ENCODE results near the gene C3orf18. TPM values are rescaled to one million over a fixed set of nuclear protein-coding genes. Genes with fewer than 3 reads are reported as not detected.

The C3orf18 gene
- total and polyA plus RNA-seq, 9 of the 15 experiments (the other 6 are each of a cell fraction or from before 2014, with no cell fraction given) = 0.01 to 2.3 (median 0.94) TPM

DNA sequence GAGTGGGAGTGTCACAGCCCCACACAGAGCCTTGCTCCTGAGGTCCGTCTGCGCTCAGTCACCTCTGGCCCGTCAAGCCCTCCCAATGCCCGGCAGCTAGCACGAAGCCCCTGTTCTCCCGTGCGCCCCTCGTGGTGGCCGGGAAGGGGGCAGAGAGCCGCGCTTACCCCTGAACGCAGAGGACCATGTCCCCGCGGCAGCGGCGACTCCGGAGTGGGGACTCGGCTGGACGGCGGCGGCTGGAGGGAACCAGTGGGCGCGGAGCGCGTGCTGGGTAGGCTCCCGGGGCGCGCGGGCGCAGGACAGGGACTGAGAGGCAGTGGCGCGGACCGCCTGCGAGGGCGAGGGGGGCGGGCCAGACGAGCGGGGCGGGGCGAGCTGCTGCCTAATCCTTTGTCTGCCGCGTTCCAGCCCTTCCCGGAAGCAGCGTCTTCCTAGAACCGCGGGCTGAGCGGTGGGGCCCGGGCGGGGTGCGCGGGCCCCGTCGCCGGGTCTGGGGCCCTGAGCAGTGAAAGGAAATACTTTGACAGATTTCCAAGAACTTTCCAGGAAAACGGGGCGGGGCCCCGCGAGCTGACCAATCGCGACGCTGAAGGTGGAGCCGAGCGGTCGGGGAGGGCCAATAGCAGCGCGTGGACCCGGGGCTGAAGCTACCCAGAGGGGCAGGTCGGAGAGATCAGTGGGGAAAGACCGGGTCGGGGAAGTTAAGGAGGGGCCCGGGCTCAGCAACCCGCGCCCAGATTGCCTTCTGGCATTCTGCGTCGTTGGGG is 44.1 kb upstream of the C3orf18 start, which contains the start of gene CISH:
Gene CISH (minus strand): TSS at position 311 of the 770 bp plus-strand sequence. CDS start 124 bp downstream, at position 187.
- Histone ChIP-seq H3K27ac (ENCODE audit: extremely low read depth, low read depth, low read length) (peak within 1 kb of the TSS; percentile 85), H3K4me2 (ENCODE audit: insufficient read depth, low read length) (peak within 1 kb of the TSS; percentile 95), H3K4me1 (replicated peaks in 1 of 2; ENCODE audit: control insufficient read depth in 2 of 2, insufficient read depth in 2 of 2, low read length in 2 of 2) (peaks cover 21 to 39% of the 10 kb centered on the region in 2 experiments; a peak in 4 of 5 replicates), H3K36me3 (ENCODE audit: control insufficient read depth, insufficient read depth, low read length) (peaks cover 43% of the 10 kb centered on the region), H4K20me1 (replicated peaks; ENCODE audit: control insufficient read depth, insufficient read depth, low read length) (peaks cover 29% of the 10 kb centered on the region), H3K27me3 (ENCODE audit: control insufficient read depth in 2 of 2, insufficient read depth in 2 of 2, low read length in 2 of 2) (no peaks in the 10 kb centered on the region), H3K4me3 (peak within 1 kb of the TSS; percentile 87), H3K9me1 (ENCODE audit: control insufficient read depth, insufficient read depth, low read length) (no peaks in the 10 kb centered on the region), H3K9me3 (replicated peaks; ENCODE audit: control insufficient read depth, insufficient read depth, low read depth, low read length) (no peaks in the 10 kb centered on the region), H3K79me2 (ENCODE audit: control insufficient read depth, insufficient read depth, low read length) (peaks cover 68% of the 10 kb centered on the region), H3K9ac (ENCODE audit: insufficient read depth in 1 of 2, low read depth in 2 of 2, low read length in 2 of 2) (peak within 1 kb of the TSS; percentile 87 to 94), H2AFZ (ENCODE audit: low read depth, low read length) (0 out of 2 replicates have a peak within 1 kb of the TSS, but pooled peaks have one; percentile 20)
- ChIA-PET POLR2A (interaction anchor here (0.6 to 2.0 kb wide), 10 partner anchors 9 to 244 kb away, joined by 3 to 10 read pairs (median 4); partner anchors contain the start of gene HEMK1), CTCF (ENCODE audit: low intra/inter-chr PET ratio) (interaction anchor here (5.4 kb wide), 1 partner anchor 39 kb away, joined by 56 read pairs; no protein-coding TSS in a partner anchor)
- intact Hi-C loops (cut with micrococcal nuclease) (loop anchor here (1.0 to 10.0 kb wide), 4 partner anchors 10 to 773 kb away; partner anchors contain the start of genes MANF and TMEM115), in situ Hi-C loops (cut with MboI) (loop anchor here (5.0 kb wide), 1 partner anchor 34 kb away; no protein-coding TSS in a partner anchor)
- ATAC-seq = peak; percentile 85
- FAIRE-seq = peak; percentile 91
- 2% methylated on average over 32 of the region's 75 CpGs for WGBS (ENCODE audit: insufficient coverage, low coverage, missing lambda C conversion rate)
- no TSS peak for BruUV-seq (replicated peaks)
- DNase-seq (ENCODE audit: extremely low read depth in 1 of 4, low spot score in 3 of 4) = peak; percentile 84 to 97 (median 90)
- TF ChIP-seq NELFE (IDR thresholded peaks at IDR 0.05; ENCODE audit: insufficient read depth, insufficient read length) (no peak), HNRNPK (IDR thresholded peaks at IDR 0.05; ENCODE audit: low read depth, low read length, poor library complexity, severe bottlenecking) (no peak), LEF1 (IDR thresholded peaks at IDR 0.05) (peak; percentile 50; the same call in 1 of the 2 replicates), EP400 (IDR thresholded peaks at IDR 0.05) (no peak; the same call in 1 of the 2 replicates), ZFX (CRISPR knock-in tag; IDR thresholded peaks at IDR 0.05) (no peak), ZFPM2 (CRISPR knock-in tag; IDR thresholded peaks at IDR 0.05) (no peak), STAT5A (IDR thresholded peaks at IDR 0.05; ENCODE audit: borderline replicate concordance, low read length) (peak; percentile 96), TAF1 (IDR thresholded peaks at IDR 0.05; ENCODE audit: control insufficient read depth, extremely low read depth, insufficient read depth, low read length, severe bottlenecking) (peak; percentile 82)
- TF ChIP-seq, protein P1, sequence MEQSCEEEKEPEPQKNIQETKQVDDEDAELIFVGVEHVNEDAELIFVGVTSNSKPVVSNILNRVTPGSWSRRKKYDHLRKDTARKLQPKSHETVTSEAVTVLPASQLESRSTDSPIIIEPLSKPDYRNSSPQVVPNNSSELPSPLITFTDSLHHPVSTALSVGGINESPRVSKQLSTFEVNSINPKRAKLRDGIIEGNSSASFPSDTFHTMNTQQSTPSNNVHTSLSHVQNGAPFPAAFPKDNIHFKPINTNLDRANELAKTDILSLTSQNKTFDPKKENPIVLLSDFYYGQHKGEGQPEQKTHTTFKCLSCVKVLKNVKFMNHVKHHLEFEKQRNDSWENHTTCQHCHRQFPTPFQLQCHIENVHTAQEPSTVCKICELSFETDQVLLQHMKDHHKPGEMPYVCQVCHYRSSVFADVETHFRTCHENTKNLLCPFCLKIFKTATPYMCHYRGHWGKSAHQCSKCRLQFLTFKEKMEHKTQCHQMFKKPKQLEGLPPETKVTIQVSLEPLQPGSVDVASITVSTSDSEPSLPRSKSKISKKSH (CRISPR knock-in tag; IDR thresholded peaks at IDR 0.05) = no peak
- TF ChIP-seq, protein P2, sequence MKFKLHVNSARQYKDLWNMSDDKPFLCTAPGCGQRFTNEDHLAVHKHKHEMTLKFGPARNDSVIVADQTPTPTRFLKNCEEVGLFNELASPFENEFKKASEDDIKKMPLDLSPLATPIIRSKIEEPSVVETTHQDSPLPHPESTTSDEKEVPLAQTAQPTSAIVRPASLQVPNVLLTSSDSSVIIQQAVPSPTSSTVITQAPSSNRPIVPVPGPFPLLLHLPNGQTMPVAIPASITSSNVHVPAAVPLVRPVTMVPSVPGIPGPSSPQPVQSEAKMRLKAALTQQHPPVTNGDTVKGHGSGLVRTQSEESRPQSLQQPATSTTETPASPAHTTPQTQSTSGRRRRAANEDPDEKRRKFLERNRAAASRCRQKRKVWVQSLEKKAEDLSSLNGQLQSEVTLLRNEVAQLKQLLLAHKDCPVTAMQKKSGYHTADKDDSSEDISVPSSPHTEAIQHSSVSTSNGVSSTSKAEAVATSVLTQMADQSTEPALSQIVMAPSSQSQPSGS (CRISPR knock-in tag; IDR thresholded peaks at IDR 0.05) = no peak
- TF ChIP-seq, protein P3, sequence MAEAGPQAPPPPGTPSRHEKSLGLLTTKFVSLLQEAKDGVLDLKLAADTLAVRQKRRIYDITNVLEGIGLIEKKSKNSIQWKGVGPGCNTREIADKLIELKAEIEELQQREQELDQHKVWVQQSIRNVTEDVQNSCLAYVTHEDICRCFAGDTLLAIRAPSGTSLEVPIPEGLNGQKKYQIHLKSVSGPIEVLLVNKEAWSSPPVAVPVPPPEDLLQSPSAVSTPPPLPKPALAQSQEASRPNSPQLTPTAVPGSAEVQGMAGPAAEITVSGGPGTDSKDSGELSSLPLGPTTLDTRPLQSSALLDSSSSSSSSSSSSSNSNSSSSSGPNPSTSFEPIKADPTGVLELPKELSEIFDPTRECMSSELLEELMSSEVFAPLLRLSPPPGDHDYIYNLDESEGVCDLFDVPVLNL (CRISPR knock-in tag; IDR thresholded peaks at IDR 0.05; ENCODE audit: low read depth) = no peak
- TF ChIP-seq, protein P4, sequence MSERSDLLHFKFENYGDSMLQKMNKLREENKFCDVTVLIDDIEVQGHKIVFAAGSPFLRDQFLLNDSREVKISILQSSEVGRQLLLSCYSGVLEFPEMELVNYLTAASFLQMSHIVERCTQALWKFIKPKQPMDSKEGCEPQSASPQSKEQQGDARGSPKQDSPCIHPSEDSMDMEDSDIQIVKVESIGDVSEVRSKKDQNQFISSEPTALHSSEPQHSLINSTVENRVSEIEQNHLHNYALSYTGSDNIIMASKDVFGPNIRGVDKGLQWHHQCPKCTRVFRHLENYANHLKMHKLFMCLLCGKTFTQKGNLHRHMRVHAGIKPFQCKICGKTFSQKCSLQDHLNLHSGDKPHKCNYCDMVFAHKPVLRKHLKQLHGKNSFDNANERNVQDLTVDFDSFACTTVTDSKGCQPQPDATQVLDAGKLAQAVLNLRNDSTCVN (CRISPR knock-in tag; IDR thresholded peaks at IDR 0.05) = no peak
- TF ChIP-seq, protein P5, sequence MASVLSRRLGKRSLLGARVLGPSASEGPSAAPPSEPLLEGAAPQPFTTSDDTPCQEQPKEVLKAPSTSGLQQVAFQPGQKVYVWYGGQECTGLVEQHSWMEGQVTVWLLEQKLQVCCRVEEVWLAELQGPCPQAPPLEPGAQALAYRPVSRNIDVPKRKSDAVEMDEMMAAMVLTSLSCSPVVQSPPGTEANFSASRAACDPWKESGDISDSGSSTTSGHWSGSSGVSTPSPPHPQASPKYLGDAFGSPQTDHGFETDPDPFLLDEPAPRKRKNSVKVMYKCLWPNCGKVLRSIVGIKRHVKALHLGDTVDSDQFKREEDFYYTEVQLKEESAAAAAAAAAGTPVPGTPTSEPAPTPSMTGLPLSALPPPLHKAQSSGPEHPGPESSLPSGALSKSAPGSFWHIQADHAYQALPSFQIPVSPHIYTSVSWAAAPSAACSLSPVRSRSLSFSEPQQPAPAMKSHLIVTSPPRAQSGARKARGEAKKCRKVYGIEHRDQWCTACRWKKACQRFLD (CRISPR knock-in tag; IDR thresholded peaks at IDR 0.05) = no peak
